IPS DF 19.7 (cell line): ENCODE data around the gene MCC.

Source experiments
- DNase-seq: peaks from one replicate; pipeline ENCODE4 v3.0.0-alpha.2; 2013; ENCODE audit warnings: low read depth, low spot score

The MCC gene

GRCh38 chr5:112995764-112996618, 492.3 kb downstream of the MCC start:
- DNase-seq = no peak

GRCh38 chr5:112986224-112986623, 502.0 kb downstream of the MCC start:
- DNase-seq = no peak

- DNase-seq = no peak
Observed at GRCh38 chr5:112983363-112983762, 504.9 kb downstream of the MCC start.

- no peak for DNase-seq
Observed at GRCh38 chr5:112979723-112980122, 508.5 kb downstream of the MCC start.

GRCh38 chr5:112978836-112979235, 509.4 kb downstream of the MCC start:
- no peak for DNase-seq

- DNase-seq = no peak
Observed at GRCh38 chr5:112977440-112977861, 510.8 kb downstream of the MCC start.

GRCh38 chr5:112976432-112977309, 511.6 kb downstream of the MCC start, which contains the start of gene DCP2:
Gene DCP2 (plus strand): TSS chr5:112976798. CDS start chr5:112976934, 136 bp downstream.
- DNase-seq = peak; percentile 100

- DNase-seq = no peak
Observed at GRCh38 chr5:112975721-112976431, 512.4 kb downstream of the MCC start.

- DNase-seq = no peak
Observed at GRCh38 chr5:112974901-112975300, 513.4 kb downstream of the MCC start.

- DNase-seq = no peak
Observed at GRCh38 chr5:112973904-112974303, 514.3 kb downstream of the MCC start.

- DNase-seq = no peak
Observed at GRCh38 chr5:112973036-112973435, 515.2 kb downstream of the MCC start.
